ENCODE data around the gene KCTD11. TPM values are rescaled to one million over a fixed set of nuclear protein-coding genes. Genes with fewer than 3 reads are reported as not detected.

KCTD11 gene
- total and polyA plus RNA-seq, 2 of the 13 experiments (the other 11 are each of a cell fraction or from before 2014, with no cell fraction given) = 1.6 to 2.6 TPM

DNA sequence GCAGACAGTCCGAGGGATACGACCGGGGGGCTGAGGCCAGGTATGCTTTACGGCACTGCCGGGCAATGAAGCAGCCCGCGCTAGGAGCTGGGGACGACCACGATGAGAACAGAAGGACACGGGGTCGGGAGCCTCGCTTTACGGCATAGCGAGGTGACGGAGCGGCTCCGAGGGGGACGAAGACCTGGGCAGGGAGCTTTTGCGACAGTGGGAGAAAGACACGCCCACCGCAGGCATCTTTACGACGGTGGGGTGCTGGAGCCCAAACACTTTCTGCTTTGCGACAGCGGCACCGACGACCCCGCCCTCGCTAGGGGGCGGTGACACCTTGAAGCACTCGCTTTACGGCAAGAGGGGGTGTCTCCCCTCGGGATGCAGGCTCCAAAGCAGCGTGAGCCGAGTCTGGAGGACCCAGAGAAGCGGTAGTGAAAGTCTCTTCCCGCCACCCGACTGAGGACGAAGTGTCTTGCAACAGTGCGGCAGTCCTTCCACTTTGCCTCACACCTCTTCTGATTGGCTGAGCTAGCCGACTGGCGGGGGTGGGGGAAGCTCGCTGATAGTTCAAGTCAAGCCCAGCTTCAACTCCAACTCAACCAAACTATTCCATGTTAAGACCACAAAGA is 22.5 kb upstream of the KCTD11 start (continued):
- no peak for TF ChIP-seq ZSCAN20 (CRISPR knock-in tag; IDR thresholded peaks at IDR 0.05; ENCODE audit: borderline replicate concordance)
- TF ChIP-seq ELF1 (CRISPR knock-in tag; IDR thresholded peaks at IDR 0.05) = no peak
- TF ChIP-seq KDM1A (CRISPR knock-in tag; IDR thresholded peaks at IDR 0.05) = no peak
- TF ChIP-seq IRF2 (CRISPR knock-in tag; IDR thresholded peaks at IDR 0.05) = peak; percentile 73
- TF ChIP-seq ZKSCAN5 (CRISPR knock-in tag; IDR thresholded peaks at IDR 0.05) = no peak
- TF ChIP-seq NR2F2 (IDR thresholded peaks at IDR 0.05; ENCODE audit: borderline replicate concordance, low read depth) = peak; percentile 75; the same call in 1 of the 2 replicates
- TF ChIP-seq, protein P1, sequence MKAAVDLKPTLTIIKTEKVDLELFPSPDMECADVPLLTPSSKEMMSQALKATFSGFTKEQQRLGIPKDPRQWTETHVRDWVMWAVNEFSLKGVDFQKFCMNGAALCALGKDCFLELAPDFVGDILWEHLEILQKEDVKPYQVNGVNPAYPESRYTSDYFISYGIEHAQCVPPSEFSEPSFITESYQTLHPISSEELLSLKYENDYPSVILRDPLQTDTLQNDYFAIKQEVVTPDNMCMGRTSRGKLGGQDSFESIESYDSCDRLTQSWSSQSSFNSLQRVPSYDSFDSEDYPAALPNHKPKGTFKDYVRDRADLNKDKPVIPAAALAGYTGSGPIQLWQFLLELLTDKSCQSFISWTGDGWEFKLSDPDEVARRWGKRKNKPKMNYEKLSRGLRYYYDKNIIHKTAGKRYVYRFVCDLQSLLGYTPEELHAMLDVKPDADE (CRISPR knock-in tag; IDR thresholded peaks at IDR 0.05) = no peak
- TF ChIP-seq CC2D1A (CRISPR knock-in tag; IDR thresholded peaks at IDR 0.05) = no peak
- no peak for TF ChIP-seq NCOA1 (CRISPR knock-in tag; IDR thresholded peaks at IDR 0.05)
- no peak for TF ChIP-seq NCOA5 (CRISPR knock-in tag; IDR thresholded peaks at IDR 0.05)
- no peak for TF ChIP-seq ZNF644 (CRISPR knock-in tag; IDR thresholded peaks at IDR 0.05; ENCODE audit: low read depth)
- TF ChIP-seq ZSCAN22 (CRISPR knock-in tag; IDR thresholded peaks at IDR 0.05) = no peak
- no peak for TF ChIP-seq ZNF724P (CRISPR knock-in tag; IDR thresholded peaks at IDR 0.05; ENCODE audit: borderline replicate concordance)
- TF ChIP-seq ZNF878 (CRISPR knock-in tag; IDR thresholded peaks at IDR 0.05) = no peak
- peak; percentile 52; the same call in 1 of the 2 replicates for TF ChIP-seq HIVEP1 (CRISPR knock-in tag; IDR thresholded peaks at IDR 0.05)
- no peak for TF ChIP-seq CAMTA2 (CRISPR knock-in tag; IDR thresholded peaks at IDR 0.05; ENCODE audit: borderline replicate concordance)
- TF ChIP-seq, protein P2, sequence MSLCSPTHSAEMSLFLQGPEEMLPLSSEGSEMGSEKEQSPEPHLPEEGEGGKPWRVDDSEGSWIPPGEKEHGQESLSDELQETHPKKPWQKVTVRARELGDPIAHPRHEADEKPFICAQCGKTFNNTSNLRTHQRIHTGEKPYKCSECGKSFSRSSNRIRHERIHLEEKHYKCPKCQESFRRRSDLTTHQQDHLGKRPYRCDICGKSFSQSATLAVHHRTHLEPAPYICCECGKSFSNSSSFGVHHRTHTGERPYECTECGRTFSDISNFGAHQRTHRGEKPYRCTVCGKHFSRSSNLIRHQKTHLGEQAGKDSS (CRISPR knock-in tag; IDR thresholded peaks at IDR 0.05; ENCODE audit: borderline replicate concordance, low read depth) = peak; percentile 76; the same call in 1 of the 2 replicates
- TF ChIP-seq MTA3 (CRISPR knock-in tag; IDR thresholded peaks at IDR 0.05) = no peak
- TF ChIP-seq BHLHE40 (IDR thresholded peaks at IDR 0.05; ENCODE audit: low read length) = no peak
- no peak for TF ChIP-seq ZNF552 (CRISPR knock-in tag; IDR thresholded peaks at IDR 0.05; ENCODE audit: borderline replicate concordance)
- no peak for TF ChIP-seq PHB2 (IDR thresholded peaks at IDR 0.05; ENCODE audit: partially characterized antibody)
- TF ChIP-seq AGO1 (IDR thresholded peaks at IDR 0.05; ENCODE audit: low read depth, low read length, poor library complexity, severe bottlenecking) = no peak
- no peak for TF ChIP-seq NKX3-1 (CRISPR knock-in tag; IDR thresholded peaks at IDR 0.05)
- TF ChIP-seq, protein P3, sequence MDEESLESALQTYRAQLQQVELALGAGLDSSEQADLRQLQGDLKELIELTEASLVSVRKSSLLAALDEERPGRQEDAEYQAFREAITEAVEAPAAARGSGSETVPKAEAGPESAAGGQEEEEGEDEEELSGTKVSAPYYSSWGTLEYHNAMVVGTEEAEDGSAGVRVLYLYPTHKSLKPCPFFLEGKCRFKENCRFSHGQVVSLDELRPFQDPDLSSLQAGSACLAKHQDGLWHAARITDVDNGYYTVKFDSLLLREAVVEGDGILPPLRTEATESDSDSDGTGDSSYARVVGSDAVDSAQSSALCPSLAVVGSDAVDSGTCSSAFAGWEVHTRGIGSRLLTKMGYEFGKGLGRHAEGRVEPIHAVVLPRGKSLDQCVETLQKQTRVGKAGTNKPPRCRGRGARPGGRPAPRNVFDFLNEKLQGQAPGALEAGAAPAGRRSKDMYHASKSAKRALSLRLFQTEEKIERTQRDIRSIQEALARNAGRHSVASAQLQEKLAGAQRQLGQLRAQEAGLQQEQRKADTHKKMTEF (CRISPR knock-in tag; IDR thresholded peaks at IDR 0.05) = peak; percentile 66; the same call in 1 of the 2 replicates
- no peak for TF ChIP-seq ZKSCAN8 (CRISPR knock-in tag; IDR thresholded peaks at IDR 0.05; ENCODE audit: borderline replicate concordance)
- peak; percentile 16; the same call in 1 of the 2 replicates for TF ChIP-seq NCOA2 (CRISPR knock-in tag; IDR thresholded peaks at IDR 0.05)
